ENCODE data around the gene PRDM11. TPM values are rescaled to one million over a fixed set of nuclear protein-coding genes. Genes with fewer than 3 reads are reported as not detected.

PRDM11 gene
- polyA plus RNA-seq, 3 donors = 2.8 to 7.5 (median 4.0) TPM

DNA sequence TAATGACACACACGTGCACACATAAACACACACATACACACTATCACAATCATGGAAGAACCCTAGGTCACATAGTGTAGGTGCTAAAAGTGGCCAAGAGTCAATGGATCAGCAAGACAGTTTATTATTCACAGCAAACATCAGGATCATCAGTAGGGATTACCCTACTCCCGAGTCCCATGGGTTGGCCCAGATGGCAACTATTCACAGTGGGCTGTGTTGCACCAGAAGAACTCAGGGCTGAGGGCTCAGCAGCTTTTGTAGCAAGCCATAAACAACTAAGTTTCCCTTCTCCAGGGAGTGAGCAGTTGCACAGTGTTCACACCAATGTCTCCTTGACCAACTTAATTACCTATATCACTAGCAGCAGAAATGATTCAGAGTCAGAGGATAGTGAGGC lies 20.8 kb downstream of the PRDM11 start:
- WGBS, 3 donors = 92 to 94% (median 93%) methylated on average over 2 of the region's 2 CpGs
- H3K27ac ChIP-seq (ENCODE audit: low read depth, low read length) = no peak overlapping the region

DNA sequence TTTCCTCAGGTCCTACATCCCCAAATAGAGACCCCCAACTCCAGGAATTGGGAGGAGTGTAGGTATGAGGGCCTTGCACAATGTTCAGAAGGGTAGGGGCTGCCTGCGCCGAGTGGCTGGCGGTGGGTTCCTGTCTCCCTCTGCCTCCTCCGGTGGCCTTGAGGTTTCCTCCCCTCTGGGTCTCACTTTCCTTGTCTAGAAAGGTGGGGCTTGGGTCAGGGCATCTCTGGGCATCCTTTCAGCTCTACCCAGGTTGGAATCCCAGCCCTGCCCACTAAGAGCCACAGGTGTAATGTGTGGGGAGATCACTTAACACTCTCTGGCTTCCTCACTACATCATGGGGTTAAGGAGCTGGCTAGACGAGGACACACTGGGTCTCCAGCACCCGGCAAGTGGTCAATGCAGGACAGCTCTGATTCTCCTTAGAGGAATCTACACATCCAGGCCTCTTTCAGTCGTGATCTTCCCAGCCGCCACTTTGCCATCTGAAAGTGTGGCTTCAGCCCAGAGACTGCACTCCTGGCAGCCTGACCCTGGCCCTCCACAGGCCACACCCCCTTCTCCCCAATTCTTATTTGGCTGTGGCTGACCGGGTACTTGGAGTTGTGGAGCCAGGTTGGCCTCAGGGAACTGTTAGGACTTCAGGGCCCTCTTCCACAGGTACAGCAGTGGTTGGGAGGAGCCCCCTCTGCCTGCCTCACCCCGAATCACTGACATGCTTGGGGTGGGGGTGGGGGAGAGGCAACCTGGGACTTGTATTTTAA lies 22.1 kb downstream of the PRDM11 start:
- WGBS, 3 donors = 60 to 72% (median 69%) methylated on average over 10 of the region's 10 CpGs
- H3K27ac ChIP-seq (ENCODE audit: low read depth, low read length) = no peak overlapping the region

DNA sequence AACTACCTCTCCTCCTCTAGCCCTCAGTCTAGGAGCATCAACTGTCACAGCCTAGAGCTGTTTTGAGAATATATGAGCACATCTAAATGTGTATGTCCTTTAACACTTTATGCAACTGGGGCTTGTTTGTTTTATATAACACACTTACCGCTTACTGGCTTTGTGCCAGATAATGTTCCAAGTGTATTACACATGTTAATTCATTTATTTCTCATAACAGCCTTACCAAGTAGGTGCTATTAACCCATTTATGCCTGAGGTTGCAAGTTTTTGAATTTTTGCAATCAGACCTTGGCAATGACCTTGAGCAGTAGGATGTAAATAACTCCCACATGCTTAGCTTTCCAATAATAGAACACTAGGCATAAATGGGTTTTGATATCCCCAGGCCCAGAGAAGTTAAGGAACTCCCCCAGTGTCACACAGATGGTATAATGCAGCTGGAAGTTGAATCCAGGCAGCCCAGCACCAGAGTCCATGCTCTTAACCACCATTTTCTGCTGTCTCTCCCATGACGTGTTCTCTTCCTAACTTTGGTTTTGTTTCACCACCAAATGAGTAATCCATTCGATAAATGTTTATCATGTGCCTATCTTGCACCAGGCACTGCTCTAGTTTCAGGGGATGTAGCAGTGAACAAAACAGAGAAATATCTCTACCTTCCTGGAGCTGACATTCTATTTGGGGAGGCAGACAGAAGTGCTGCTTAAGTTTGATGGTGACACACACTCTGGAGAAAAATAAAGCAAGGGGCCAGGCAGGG lies 23.1 kb downstream of the PRDM11 start:
- H3K27ac ChIP-seq (ENCODE audit: low read depth, low read length) = no peak overlapping the region
- 56 to 78% (median 73%) methylated on average over 3 of the region's 3 CpGs for WGBS, 3 donors

GRCh38 chr11:45170484-45170883 lies 24.0 kb downstream of the PRDM11 start:
- WGBS, 3 donors = 81 to 85% (median 84%) methylated on average over 2 of the region's 2 CpGs
- H3K27ac ChIP-seq (ENCODE audit: low read depth, low read length) = no peak overlapping the region

- WGBS, 3 donors = 81 to 95% (median 89%) methylated on average over 2 of the region's 2 CpGs
- no peak overlapping the region for H3K27ac ChIP-seq (ENCODE audit: low read depth, low read length)
Measured at GRCh38 chr11:45171550-45171949, 25.1 kb downstream of the PRDM11 start.

DNA sequence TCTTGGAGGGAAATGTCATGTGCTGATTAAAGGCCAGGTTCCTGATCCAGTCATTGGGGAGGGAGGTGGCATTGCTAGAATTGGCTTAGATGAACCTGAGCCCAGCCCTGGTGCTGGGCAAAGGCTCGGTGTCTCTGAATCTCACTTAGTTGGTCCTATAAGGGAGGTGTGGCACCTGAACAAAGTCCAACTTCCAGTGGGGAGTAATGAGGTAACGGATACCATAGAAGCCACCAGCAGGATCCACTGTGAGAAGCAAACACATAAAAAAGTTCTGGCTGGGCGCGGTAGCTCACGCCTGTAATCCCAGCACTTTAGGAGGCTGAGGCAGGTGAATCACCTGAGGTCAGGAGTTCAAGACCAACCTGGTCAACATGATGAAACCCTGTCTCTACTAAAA lies 26.6 kb downstream of the PRDM11 start:
- no peak overlapping the region for H3K27ac ChIP-seq (ENCODE audit: low read depth, low read length)
- WGBS, 3 donors = 91 to 98% (median 95%) methylated on average over 5 of the region's 5 CpGs

- no peak overlapping the region for H3K27ac ChIP-seq (ENCODE audit: low read depth, low read length)
- 54 to 97% (median 90%) methylated on average over 6 of the region's 6 CpGs for WGBS, 3 donors
Measured at GRCh38 chr11:45174168-45174835, 27.9 kb downstream of the PRDM11 start.

DNA sequence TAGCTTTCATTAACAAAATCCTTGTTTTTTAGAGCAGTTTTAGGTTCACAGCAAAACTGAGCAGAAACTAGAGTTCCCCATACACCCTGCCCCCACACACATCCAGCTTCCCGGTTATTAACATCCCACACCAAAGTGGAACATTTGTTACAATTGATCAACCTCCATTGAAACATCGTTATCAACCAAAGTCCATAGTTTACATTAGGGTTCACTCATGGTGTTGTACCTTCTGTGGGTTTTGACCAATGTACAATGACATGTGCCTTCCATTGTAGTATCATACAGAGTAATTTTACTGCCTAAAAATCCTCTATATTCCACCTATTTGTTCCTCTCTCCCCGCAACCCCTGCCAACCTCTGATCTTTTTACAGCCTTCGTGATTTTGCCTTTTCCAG lies 28.5 kb downstream of the PRDM11 start:
- 91 to 94% (median 92%) methylated on average over 4 of the region's 4 CpGs for WGBS, 3 donors
- no peak overlapping the region for H3K27ac ChIP-seq (ENCODE audit: low read depth, low read length)

GRCh38 chr11:45176996-45177395 lies 30.6 kb downstream of the PRDM11 start:
- WGBS, 3 donors = 66 to 75% (median 68%) methylated on average over 1 of the region's 1 CpG
- H3K27ac ChIP-seq (ENCODE audit: low read depth, low read length) = no peak overlapping the region

- H3K27ac ChIP-seq (ENCODE audit: low read depth, low read length) = no peak overlapping the region
- 84 to 90% (median 89%) methylated on average over 7 of the region's 7 CpGs for WGBS, 3 donors
Measured at GRCh38 chr11:45178223-45178622, 31.8 kb downstream of the PRDM11 start.

DNA sequence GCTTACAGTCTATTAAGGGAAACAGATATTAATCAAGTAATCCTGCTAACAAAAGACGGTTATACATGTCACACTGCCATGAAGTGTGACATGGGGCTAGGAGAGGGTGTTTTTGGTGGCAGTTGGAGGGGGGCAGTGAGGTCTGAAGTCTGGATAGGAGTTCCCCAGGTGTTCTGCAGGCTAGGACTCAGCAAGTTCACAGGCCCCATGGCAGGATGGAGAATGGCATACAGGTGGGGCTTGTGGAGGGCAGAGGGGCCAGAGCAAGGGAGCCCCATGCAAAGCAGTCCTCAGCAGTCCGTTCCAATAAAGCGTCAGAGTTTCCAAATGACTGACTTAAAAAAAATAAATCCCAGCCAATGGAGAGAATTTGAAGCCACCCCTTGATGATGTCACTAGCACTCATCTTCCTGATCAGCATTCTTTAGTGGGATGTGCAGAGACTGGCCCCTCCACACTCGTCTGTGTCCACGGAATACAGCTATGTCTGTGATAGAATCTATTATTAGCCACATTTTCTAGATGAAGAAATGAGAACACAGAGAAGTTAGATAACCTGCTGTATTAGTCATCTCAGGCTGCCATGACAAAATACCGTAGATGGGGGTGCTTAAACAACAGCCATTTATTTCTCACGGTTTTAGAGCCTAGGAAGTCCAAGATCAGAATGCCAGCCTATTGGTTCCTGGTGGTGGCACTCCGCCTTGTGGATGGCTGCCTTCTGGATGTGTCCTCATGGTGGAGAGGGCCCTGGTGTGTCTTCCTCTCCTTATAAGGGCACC lies 32.6 kb downstream of the PRDM11 start:
- no peak overlapping the region for H3K27ac ChIP-seq (ENCODE audit: low read depth, low read length)
- WGBS, 3 donors = 71 to 81% (median 80%) methylated on average over 8 of the region's 8 CpGs

DNA sequence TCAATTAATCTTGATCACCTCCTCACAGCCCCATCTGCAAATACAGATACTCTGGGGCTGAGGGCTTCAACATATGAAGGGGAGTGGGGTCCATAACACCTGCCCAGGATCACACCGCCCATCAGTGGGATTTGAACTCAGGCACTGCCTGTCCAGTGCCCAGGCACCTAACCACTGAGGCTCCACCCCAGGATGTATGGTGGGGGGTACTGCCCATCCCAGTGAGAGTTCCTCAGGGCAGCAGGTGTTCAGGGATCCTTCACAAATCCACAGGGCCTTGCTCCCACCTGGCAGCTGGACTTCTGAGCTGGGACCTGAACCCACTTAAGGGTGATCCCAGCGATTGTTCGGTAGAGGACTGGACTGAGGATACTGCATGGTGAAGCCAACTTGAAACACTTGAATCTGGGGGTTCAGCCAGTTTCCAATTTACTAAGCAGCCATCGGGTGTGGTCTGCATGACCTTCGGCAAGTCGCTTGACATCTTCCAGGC lies 33.3 kb downstream of the PRDM11 start:
- 33 to 49% (median 40%) methylated on average over 6 of the region's 6 CpGs for WGBS, 3 donors
- H3K27ac ChIP-seq (ENCODE audit: low read depth, low read length) = no peak overlapping the region

DNA sequence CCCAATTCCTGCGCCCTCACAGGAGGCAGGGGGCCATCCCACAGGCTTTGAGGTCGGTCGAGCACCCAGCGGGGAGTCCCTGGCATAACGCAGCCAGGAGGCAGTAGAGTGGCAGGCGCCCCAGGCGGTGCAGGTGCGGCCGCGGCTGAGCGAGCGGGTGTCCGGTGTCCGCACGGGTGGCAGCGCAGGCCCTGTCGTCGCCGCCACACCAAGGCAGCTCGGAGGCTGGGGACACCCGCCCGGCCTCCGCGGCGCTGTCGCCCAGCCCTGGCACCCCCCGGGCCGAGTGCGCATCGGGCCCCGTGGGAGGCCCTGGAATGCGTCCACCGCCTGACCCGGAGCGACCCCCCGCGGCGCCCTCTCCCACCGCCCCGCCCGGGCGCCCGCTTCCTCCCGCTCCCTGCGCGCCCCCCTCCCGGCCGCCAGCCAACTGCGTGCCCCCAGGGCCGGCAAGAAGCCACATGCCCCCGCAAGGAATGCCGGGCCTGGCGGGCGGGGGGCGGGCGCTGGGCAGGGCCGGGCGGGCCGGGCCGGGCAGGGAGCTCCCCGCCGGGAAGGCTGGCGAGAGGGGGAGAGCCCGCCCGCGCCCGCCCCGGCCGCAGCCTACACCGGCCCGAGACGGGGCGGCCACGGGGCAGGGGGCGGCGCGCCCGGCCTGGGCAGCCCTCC lies 33.9 kb downstream of the PRDM11 start:
- no peak overlapping the region for H3K27ac ChIP-seq (ENCODE audit: low read depth, low read length)
- 2 to 6% (median 2%) methylated on average over 30 to 70 of the region's 78 CpGs for WGBS, 3 donors

- H3K27ac ChIP-seq (ENCODE audit: low read depth, low read length) = no peak overlapping the region
- WGBS, 3 donors = 0 to 1% (median 1%) methylated on average over 24 to 32 of the region's 33 CpGs
Measured at GRCh38 chr11:45180848-45181192, 34.4 kb downstream of the PRDM11 start.

- no peak overlapping the region for H3K27ac ChIP-seq (ENCODE audit: low read depth, low read length)
- 35 to 56% (median 42%) methylated on average over 25 of the region's 25 CpGs for WGBS, 3 donors
Measured at GRCh38 chr11:45181193-45181888, 34.9 kb downstream of the PRDM11 start.

DNA sequence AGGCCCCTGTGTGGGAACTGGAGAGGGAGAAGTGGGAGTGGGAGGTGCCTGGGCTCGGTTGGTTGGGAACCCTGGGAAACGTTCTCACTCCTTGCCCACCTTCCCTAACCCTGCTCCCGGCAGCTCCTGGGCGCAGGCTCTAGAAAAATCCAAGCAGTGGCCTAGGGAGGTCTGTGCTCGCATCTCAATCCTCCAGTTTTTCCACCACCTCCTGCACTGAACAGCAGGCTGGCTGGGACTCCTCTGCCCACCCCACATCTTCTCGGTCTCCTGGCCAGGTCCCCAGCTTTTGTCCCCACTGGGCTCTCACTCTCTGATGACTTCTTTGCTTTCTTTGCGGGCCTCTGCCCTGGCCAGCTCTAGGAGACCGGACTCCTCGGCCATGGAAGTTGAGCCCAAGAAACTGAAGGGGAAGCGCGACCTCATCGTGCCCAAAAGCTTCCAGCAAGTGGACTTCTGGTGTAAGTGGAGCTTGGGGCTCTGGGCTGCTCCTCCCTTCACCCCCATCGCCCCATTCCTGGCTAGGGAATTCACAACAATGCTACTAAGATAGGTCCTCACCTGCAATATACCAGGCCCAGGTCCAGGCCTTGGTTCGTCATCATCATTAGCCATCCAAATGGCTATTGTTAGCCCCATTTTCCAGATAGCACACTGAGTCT lies 35.6 kb downstream of the PRDM11 start:
- H3K27ac ChIP-seq (ENCODE audit: low read depth, low read length) = no peak overlapping the region
- WGBS, 3 donors = 88 to 90% (median 90%) methylated on average over 14 of the region's 14 CpGs

DNA sequence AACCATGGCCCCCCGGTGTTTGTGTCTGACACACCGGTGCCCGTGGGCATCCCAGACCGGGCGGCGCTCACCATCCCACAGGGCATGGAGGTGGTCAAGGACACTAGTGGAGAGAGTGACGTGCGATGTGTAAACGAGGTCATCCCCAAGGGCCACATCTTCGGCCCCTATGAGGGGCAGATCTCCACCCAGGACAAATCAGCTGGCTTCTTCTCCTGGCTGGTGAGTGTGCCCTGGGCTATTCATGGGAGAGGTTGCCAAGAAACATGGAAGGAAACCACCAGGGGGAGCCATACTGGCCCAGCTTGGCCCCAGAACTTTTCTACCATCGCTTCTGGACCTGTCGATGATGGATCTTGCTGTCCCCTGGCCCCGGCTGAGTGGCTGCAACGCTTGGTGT lies 36.5 kb downstream of the PRDM11 start:
- 88 to 96% (median 96%) methylated on average over 14 of the region's 14 CpGs for WGBS, 3 donors
- H3K27ac ChIP-seq (ENCODE audit: low read depth, low read length) = no peak overlapping the region

Data from adipose tissue (tissue), 3 donors.